T-helper 2 cell (primary cell): ENCODE data around the gene OGT.
"Not testable (repeated sequence)": the region's sequence is repeated elsewhere in the genome, so short reads cannot be mapped to it uniquely, and the experiment has no call there.

Experiments
- DNase-seq, 5 experiments: peaks; one replicate each; pipeline versions ENCODE4 v3.0.0 to v3.0.0-alpha.2; 2012 to 2022
- total RNA-seq, 2 donors: gene quantifications; one replicate each; lab custom pipeline; 2026; lab: John Stamatoyannopoulos, UW

Gene OGT
- 681 to 692 reads per million in 2 donors for total RNA-seq

DNA sequence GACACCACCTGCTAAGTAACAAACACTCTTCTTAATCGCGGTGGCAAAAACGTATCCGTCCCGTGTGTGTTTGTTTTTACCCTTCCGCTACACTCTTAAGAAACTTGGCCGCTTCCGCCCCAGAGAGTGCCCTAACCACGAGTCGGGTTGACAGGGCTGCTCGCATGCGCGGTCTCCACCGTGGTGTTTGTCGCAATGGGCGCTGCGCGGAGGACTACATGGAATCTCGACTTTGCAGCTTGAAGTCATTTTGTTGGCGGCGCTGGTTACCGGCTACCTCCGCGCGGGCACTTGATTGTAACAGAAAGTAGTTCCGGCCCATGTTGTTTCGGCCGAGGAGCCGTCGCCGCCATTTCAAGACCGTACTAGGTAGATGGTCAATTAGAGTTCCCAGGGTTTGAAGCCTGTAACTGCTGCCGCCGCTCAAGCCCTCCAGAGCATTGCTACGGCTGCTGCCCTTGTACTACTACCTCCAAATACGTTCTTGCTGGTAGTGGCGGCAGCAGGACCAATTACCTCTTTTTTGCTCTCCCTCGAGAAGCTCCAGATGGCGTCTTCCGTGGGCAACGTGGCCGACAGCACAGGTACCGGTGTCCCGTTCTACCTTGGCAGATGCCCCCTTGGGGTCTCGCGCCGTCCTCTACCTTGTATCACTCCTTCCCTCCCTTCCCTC lies at the start of gene OGT:
TSS of gene OGT (plus strand) at position 352 of the 673 bp plus-strand sequence. CDS start at position 548, 196 bp downstream.
- peak; percentile 76 to 99 (median 91) for DNase-seq

DNA sequence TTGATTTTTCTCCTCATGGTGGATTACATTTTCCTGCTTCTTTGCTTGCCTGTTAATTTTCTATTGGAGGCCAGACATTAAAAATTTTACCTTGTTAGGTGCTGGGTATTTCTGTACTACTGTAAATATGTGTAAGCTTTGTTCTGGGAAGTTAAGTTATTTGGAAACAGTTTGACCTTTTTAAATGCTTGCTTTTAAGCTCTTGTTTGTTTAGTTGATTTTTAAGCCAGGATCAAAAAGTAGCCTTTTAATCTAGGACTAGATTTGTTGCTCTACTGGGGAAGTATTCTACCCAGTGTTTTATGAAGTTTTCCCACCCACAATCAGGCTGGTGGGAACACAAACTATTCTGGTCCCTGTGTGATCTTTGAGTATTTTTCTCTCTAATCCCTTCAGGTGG lies 45.1 kb upstream of the OGT start:
- no peak for DNase-seq

GRCh38 chrX:71489540-71489939 lies 43.4 kb upstream of the OGT start:
- no peak for DNase-seq

GRCh38 chrX:71492231-71493065 lies 40.5 kb upstream of the OGT start:
- peak; percentile 6 to 50 (median 8) for DNase-seq

DNA sequence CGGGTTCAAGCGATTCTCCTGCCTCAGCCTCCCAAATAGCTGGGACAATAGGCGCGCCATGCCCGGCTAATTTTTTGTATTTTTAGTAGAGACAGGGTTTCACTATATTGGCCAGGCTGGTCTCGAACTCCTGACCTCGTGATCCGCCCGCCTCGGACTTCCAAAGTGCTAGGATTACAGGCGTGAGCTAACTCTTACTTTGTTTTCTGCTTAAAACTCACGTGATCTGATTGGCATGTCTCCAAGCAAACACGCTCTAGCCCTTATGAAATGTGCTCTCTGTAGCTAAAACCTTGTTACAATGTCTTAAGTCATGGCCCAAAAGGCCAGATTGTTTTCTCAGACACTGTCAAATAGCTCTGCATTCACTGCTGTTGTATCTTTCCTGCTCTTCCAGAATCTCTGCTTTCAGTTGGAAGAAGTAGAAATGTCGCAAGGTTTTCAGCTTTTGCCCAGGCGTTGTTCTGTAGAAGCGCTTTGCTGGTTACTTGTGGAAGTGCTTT lies 39.7 kb upstream of the OGT start:
- DNase-seq: no peak

DNA sequence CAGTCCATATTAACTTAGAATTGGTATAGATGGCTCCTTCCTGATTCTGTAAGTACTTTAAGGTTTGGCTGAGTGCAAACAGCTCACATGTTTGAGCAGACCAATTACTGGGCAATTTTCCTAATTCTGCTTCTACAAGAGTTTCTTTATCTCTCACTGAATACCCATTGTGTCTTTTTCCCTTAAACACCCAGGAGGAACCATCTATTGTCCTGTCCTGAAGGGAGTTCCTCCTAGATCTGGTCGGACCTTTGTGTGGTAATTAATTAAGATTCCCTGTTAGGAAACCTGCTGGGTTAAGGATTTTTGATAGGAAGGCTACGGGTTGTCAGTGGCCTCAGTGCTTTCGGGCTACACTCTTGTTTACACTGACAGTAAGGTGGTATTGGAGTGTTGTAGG lies 36.9 kb upstream of the OGT start:
- not testable (repeated sequence) for DNase-seq

- DNase-seq: no peak
Observed at GRCh38 chrX:71496476-71496875, 36.4 kb upstream of the OGT start.

GRCh38 chrX:71502080-71502479 lies 30.8 kb upstream of the OGT start:
- not testable (repeated sequence) for DNase-seq

- no peak for DNase-seq
Observed at GRCh38 chrX:71504346-71504745, 28.6 kb upstream of the OGT start.

DNA sequence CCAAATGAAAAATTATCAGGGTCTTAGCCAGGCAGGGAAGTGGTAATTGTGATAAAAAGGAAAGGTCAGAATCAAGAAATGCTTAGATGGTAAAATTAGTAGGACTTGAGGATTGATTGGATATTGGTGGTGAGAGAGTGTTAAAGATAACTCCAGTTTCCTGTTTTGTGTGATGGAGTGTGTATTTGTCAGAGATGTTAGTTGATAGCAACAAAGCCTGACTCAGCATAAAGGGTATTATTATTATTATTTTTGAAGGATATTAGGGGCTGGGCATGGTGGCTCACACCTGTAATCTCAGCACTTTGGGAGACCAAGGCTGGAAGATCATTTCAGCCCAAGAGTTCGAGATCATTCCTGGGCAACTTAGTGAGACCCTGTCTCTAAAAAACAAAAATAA lies 23.6 kb upstream of the OGT start:
- DNase-seq: no peak

GRCh38 chrX:71510161-71510560 lies 22.7 kb upstream of the OGT start:
- no peak for DNase-seq

DNA sequence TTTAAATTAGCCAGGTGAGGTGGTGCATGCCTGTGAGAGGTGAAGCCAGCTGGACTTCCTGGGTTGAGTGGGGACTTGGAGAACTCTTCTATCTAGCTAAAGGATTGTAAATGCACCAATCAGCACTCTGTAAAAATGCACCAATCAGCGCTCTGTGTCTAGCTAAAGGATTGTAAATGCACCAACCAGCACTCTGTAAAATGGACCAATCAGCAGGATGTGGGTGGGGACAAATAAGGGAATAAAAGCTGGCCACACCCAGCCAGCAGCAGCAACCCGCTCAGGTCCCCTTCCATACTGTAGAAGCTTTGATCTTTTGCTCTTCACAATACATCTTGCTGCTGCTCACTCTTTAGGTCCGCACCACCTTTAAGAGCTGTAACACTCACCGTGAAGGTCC lies 19.2 kb upstream of the OGT start:
- DNase-seq: not testable (repeated sequence)

GRCh38 chrX:71514367-71515037 lies 18.4 kb upstream of the OGT start:
- peak in 3 of 5 experiments; percentile 4 to 88 (median 51) for DNase-seq

GRCh38 chrX:71515038-71515396 lies 17.9 kb upstream of the OGT start:
- DNase-seq: no peak

DNA sequence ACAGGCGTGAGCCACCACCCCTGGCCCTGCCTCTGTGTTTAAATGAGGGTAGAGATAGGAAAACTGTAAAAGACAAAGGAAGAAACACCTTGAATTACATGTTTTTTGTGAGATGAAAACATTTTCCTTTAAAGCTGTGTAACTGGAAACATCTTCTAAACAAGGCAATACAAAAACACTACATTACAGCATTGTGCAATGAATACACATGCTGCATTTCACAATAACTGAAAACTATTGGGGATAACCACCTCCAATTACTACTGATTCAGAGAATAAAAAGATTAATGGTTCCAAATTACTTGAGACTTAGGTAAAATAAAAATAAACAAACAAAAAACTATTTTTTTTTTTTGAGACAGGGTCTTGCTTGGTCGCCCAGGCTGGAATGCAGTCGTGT lies 7.6 kb upstream of the OGT start:
- no peak for DNase-seq

DNA sequence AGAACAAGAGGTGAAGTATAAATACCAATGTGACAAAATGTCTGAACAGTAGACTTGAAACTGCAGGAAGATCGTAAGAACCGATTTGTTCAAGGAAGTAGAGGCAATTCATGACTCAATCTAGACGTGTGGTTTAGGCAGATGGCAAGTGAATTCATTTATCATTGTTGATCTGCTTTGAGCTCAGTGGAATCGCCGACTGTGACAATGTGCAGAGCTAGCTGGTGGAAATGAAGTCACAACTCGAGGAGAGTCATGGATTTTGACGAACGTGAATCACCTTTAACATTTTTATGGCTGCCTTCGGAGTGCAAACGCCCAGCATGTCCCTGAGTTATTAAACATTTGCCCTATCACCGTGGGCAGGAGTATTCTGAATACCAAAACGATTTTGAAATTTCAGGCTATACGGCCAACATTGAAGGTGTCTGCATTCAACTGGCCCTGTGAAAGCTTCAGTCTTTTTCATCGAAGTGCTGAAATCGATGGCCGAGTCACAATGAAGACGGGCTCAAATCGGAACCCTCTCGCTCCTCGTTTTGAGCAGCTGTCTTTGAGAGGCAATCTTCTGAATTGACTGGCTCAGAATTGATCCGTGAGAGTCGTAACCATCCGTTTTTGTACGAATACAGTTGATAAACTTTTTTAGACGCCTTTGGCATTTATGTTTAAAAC lies 689 bp upstream of the OGT start:
- DNase-seq: peak in 4 of 5 experiments; percentile 24 to 96 (median 60)

GRCh38 chrX:71533516-71533850 lies 579 bp downstream of the OGT start:
- DNase-seq: no peak

DNA sequence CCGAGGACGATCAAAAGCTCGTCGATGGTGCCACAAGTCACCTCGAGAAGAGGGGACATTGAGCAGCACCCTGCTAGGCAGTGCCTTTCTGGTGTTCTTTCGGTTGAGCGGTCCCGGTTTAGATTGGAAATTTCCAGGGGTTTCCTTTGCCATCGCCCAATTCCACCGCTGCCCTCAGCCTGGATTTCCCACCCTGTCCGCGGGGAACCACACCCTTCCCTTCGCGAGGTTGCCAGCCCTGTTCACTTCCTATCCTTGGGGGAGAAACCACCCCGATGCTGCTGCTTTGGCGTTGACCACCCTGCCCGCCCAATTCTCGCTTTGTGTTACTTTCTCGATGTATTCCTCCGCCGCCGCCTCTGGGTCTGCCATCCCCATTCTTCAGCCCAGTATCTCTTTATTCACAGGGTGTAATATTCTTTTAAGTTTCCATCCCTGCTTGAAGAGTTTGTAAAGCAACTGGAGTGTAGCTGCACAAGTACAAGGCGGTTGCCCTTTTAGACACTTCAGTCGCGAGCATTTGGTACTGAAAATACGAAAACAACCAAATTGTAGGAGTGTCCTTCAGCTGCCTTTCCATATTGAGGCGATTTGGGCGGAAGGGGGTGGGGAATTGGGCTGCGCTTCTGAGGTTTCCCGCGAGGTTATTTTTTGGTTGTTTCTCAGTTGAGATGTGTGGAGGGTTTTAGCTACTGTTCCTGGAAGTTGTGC lies 1.1 kb downstream of the OGT start:
- peak in 4 of 5 experiments; percentile 26 to 86 (median 42) for DNase-seq

- no peak for DNase-seq
Observed at GRCh38 chrX:71534773-71535544, 2.1 kb downstream of the OGT start.

GRCh38 chrX:71536285-71536684 lies 3.4 kb downstream of the OGT start:
- peak in 1 of 5 experiments; percentile 63 for DNase-seq

GRCh38 chrX:71537743-71538142 lies 4.8 kb downstream of the OGT start:
- no peak for DNase-seq
